Stimulated activated CD8-positive, alpha-beta memory T cell treated with anti-CD3 and anti-CD28 coated beads, Interleukin-12 subunit alpha, Interleukin-12 subunit beta, amount 100 ng/mL, for 24 hours (primary cell): ENCODE results near the gene FSCN2.
"Not testable (repeated sequence)": the region's sequence is repeated elsewhere in the genome, so short reads cannot be mapped to it uniquely, and the experiment has no call there.

ENCODE experiments used
- DNase-seq: peaks from one replicate; pipeline ENCODE4 v3.0.0-alpha.2; 2020; ENCODE audit errors: extremely low read depth

Gene FSCN2

DNA sequence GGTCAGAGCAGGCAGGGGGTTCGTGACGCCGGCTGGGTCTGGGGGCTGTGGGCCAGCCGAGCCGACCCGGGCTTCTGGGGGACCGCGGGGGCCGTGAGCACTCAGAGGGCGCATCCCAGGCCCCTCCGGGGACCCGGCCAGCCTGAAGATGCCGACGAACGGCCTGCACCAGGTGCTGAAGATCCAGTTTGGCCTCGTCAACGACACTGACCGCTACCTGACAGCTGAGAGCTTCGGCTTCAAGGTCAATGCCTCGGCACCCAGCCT, 140 bp downstream of the FSCN2 start:
- no peak for DNase-seq

DNA sequence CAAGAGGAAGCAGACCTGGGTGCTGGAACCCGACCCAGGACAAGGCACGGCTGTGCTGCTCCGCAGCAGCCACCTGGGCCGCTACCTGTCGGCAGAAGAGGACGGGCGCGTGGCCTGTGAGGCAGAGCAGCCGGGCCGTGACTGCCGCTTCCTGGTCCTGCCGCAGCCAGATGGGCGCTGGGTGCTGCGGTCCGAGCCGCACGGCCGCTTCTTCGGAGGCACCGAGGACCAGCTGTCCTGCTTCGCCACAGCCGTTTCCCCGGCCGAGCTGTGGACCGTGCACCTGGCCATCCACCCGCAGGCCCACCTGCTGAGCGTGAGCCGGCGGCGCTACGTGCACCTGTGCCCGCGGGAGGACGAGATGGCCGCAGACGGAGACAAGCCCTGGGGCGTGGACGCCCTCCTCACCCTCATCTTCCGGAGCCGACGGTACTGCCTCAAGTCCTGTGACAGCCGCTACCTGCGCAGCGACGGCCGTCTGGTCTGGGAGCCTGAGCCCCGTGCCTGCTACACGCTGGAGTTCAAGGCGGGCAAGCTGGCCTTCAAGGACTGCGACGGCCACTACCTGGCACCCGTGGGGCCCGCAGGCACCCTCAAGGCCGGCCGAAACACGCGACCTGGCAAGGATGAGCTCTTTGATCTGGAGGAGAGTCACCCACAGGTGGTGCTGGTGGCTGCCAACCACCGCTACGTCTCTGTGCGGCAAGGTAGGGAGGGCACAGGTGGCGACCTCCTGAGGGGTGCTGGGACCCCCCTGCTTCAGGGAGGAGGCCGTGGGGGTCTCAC, 667 bp downstream of the FSCN2 start:
- DNase-seq: no peak

DNA sequence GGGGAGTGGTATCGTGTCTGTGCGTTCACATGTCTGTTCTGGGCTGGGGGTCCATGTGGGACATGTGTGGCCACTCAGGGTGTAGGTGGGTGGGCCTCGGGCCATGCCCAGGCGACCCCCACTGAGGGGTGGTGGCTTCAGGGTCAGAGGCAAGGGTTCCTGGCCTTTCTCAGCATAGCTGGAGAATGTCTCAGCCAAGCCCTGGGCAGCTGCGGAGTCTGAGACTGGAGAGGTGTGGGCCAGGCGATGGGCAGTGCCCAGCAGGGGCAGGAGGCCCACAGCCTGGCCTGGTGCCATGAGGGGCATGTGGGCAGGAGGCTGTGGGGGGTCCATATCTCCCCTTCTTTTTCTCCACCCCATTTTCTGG, 1.2 kb downstream of the FSCN2 start:
- DNase-seq: no peak

DNA sequence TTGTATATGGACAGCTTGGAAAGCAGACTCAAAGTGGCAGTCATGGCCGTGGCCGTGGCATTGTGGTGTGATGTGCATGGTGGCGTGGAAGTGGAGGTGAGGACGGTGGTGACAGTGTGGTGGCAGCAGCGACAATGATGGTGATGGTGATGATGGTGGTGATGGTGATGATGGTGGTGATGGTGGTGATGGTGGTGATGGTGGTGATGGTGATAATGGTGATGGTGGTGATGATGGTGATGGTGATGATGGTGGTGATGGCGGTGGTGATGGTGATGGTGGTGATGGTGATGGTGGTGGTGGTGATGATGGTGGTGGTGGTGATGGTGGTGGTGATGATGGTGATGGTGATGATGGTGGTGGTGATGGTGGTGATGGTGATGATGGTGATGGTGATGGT, 2.8 kb downstream of the FSCN2 start:
- DNase-seq: not testable (repeated sequence)

DNA sequence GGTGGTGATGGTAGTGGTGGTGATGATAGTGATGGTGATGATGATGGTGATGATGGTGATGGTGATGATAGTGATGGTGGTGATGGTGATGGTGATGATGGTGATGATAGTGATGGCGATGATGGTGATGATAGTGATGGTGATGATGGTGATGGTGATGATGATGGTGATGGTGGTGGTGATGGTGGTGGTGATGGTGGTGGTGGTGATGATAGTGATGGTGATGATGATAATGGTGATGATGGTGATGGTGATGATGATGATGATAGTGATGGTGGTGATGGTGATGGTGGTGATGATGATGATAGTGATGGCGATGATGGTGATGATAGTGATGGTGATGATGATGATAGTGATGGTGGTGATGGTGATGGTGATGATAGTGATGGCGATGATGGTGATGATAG, 3.8 kb downstream of the FSCN2 start:
- not testable (repeated sequence) for DNase-seq

DNA sequence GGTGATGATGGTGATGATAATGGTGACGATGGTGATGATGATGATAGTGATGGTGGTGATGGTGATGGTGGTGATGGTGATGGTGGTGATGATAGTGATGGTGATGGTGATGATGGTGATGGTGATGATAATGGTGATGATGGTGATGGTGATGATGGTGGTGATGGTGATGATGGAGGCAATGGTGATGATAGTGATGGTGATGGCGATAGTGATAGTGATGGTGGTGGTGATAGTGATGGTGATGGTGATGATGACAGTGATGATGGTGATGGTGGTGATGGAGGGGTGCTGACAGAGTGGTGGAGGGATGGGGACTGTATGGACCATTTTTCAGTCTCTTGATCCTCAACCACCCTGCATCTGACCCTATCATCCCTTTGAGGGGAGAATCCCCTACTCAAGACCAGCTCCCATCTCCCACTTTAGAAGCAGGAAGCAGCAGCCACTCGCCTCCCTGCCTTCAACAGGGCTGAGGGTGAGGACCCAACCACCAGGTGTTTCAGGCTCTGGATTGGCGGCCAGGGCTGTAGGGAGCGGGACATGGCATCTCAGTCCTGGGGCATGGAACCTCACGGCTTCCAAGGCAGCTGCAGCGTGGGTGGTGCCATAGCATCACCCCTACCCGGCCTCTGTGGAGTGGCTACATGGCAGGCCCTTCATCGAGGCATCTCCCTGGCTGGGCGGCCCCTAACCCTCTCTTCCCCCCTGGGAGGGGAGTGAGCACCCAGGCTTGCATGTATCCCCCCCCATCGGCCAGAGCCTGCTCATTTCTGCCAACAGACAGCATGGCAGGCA, 4.5 kb downstream of the FSCN2 start:
- DNase-seq: no peak

DNA sequence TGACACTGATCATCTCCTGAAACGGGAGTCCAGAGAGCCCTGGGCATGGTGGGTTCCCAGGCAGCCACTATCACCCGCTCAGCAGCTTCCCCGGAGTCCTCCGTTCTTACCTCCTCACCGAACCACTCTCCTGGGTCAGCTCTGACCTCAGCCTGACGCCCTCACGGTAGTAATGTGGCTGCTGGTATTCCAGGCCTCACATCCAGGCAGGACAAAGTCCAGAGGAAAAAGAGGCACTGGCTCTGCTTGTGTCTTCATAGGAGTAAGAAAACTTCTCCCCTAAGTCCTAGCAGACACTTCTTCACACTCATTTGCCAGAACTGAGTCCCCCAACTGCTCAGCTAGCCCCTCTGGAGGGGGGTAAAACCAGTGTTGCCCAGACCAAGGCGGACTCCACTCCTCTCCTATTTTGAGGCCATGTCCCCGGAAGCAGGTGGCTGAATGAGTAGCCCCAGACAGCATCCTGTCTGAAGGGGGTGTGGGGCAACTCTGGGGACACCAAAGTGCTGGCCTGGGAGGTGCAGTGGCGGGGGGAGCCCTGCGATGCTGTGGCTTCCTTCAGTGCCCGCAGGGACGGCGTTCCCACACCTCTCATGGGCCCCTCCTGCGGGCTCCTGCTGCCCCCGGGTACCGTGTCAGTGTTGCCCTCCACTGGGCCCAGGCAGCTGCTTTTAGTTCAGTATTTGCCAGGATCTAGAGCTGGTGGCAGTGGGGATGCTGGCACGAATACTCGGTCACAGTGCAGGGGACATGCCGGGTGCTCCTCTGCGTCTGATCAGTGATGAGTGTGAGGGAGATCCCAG, 5.4 kb downstream of the FSCN2 start:
- DNase-seq: no peak

DNA sequence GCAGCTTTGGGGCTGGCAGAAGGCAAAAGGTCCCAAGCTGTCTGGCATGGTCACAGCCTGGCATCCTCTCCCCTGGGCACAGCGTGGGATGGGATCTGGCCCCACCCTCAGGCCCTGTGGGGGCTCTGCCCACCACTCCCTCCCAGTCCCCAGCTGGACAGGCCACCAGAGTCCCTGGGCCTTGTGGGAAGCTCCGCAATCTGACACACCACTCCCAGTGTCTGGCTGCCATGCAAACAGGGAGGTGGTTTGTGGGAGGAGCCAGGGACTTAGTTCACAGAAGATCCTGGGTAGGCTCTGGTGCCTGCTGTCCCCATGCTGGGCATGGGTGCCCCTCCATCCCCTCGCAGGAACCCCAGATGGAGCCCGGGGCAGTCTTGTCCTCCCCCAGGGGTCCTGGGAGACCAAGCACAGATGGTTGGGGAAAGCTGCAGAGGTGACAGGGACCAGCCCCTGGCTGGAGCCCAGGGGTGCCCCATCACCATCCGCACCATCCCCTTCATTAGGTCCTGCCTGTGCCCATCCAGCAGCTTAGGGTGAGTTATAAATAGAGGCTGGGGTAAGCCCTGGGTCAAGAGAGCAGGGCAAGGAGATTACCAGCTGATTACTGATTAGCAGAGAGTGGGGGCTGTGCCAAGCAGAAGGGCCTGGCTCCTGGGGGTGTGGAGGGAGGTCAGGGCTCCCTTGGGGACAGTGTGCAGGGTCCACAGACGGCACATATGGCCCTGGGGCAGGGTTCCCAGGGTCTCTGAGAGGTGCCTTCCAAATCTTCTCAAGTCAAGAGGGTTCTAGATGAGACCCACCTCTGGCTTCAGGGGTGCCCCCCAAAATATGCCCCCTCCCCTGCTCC, 6.2 kb downstream of the FSCN2 start:
- no peak for DNase-seq

DNA sequence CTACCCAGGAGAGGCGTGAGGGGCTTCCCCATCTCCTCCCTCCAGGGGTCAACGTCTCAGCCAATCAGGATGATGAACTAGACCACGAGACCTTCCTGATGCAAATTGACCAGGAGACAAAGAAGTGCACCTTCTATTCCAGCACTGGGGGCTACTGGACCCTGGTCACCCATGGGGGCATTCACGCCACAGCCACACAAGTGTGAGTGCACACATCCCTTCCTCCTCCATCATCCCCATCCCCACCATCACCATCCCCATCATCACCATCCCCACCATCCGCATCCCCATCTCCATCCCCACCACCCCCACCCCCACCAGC, 6.8 kb downstream of the FSCN2 start:
- DNase-seq: no peak

DNA sequence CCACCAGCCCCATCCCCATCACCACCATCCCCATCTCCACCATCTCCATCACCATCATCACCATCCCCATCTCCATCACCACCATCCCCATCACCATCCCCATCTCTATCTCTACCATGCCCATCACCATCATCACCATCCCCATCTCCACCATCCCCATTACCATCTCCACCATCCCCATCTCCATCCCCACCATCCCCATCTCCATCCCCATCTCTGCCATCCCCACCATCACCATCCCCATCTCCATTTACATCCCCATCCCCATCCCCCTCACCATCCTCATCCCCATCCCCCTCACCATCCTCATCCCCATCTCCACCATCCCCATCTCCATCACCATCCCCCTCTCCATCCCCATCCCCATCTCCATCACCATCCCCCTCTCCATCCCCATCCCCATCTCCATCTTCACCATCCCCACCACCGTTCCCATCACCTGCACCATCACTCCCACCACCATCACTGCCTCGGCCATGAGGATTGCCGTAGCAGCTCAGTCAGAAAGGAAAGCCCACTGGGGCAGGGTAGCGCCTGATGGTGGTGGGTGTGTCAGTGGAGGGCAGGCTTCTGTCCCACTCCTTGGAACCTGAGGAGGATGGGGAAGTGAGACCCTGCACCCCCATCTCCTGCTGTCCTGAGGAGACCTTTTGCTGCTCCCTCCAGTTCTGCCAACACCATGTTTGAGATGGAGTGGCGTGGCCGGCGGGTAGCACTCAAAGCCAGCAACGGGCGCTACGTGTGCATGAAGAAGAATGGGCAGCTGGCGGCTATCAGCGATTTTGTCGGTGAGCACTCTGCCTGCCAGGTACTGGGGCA, 7.5 kb downstream of the FSCN2 start:
- no peak for DNase-seq

DNA sequence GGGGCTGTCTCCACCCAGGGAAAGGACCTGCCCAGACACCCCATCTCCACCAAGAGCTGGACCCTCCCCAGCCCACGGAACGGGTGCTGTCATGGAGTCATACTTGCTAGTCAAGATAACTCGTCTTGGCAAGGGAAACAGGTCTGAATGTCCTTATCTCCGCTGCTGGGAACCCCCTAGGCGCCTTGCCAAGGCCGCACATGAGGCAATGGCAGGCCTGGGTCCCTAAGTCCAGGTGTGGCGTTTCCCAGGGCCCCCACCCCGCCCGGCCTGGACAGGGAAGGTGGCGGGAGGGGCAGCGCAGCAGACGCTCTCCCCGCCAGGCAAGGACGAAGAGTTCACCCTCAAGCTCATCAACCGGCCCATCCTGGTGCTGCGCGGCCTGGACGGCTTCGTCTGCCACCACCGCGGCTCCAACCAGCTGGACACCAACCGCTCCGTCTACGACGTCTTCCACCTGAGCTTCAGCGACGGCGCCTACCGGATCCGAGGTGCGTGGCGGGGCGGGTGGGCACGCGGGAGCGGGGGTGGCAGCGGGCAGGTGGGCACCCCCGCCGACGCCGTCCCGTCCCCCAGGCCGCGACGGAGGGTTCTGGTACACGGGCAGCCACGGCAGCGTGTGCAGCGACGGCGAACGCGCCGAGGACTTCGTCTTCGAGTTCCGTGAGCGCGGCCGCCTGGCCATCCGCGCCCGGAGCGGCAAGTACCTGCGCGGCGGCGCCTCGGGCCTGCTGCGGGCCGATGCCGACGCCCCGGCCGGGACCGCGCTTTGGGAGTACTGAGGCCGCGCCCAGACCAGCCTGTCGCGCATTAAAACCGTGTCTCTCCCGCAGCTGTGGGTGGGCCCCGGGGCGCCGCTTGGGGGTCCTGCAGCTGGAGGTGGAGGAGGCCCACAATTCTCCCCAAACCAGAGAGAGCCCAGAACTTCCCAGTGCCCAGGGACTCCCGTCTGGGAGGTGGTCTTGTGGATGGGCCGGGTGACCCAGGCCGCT, 8.4 kb downstream of the FSCN2 start:
- no peak for DNase-seq

DNA sequence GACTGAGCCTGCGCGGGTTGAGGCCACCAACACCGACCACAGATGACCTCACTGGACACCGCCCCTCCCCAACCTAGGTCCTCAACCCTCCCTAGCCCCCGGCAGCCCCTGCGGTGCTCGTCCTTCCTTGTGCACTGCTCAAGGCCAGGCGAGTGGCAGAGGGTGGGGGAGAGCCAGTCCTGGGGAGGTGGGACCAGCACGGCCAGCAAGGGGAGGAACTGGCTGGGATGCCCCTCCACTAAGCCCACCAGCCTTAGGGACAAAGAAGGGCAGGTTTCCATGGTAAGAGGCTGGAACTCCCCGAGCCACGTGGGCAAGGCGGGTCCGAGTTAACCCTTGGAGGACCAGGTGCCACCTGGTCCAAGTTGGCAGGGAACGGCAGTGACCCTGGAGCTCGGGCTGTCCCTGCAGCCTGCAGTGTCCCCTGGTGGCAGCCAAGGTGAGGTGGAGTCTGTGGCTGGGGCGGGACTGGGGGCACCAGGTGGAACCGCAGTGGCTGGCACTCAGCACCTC, 9.2 kb downstream of the FSCN2 start:
- no peak for DNase-seq

DNA sequence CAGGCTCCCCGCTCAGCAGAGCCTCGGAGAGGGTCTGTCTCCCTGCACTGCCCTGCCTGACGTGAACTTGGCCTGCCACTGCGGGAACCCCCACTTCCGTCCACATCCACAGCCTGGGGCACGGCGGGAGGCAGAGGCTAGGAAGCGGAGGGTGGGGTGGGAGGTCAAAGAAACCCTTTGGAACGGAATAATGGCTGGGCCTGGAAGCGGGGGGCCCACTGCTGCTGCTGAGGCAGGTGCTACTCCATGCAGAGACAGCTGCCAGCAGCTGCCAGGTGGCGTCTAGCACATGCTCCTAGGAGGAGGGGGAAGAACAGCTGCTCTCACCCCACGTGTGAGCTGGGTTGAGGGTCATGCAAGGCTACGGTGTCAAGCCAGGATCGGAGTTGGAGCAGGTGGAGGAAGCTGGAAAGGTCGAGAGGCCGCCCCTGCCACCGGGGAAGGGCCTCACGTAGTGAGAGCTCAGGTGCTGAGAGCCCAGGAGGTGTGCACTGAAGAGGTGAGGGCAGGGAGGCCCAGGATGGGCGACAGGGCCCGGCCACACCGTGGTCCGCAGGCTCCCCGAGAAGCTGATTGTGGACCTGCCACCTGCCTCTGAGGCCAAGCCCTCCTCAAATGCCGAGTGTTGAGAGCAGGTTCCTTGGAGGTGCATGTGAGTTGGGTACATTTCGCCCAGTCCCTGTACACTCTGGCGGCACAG, 9.8 kb downstream of the FSCN2 start:
- no peak for DNase-seq

DNA sequence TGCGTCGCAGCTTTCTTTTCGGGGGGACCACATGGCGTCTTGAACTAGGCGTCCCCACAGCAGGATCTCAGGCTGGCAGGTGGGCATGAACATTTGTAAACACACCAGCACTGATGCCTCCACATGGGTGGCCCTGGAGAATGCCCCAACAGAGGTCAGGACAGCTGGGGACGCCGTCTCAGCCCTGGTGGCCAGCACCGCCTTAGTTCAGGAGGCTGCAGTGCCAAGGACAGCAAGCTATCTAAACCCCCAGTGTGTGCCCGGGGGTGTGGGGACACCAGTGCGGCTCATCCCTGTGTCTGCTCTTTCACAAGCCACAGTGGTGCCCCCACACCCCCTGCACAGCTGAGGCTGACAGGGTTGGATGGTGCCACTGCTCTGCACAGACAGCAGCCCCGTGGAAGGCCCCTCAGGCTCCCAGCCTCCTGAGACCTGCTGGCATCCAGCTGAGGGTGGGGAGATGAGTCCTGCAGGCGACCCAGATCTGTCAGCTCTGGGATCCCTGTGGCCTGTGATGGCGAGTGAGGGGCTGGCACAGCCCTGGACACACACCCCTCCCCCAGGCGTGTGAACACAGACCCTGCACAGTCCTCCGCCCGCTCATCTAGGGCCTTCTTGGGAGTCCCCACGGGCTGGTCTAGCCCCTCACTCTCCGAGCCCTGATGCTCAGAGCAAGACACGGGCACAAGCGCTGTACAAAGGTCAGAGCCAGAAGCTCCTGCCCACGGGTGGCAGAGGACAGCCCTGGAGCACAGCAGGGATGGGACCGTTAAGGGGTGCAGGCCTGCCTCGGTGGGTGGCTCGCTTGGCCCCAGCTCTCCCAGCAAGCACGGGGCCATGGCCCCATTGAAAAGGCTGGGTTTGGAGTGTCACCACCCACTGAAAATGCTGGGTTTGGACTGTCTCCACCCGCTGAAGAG, 10.7 kb downstream of the FSCN2 start:
- DNase-seq: no peak

DNA sequence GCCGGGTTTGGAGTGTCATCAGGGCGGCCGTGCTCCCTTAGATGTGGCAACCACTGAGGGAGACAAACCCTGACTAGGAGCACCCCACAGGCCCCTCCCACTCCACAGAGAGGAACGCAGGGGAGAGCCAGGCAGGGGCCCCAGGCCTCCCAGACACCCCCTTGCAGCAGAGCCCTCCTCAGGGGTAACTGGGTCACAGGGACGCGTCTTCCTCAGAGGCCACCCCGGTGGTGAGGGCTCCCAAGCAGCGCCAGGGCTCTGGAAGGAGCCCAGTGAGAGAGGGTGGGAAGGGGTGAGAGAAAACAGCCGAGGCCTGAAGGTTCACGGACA, 11.4 kb downstream of the FSCN2 start:
- no peak for DNase-seq

DNA sequence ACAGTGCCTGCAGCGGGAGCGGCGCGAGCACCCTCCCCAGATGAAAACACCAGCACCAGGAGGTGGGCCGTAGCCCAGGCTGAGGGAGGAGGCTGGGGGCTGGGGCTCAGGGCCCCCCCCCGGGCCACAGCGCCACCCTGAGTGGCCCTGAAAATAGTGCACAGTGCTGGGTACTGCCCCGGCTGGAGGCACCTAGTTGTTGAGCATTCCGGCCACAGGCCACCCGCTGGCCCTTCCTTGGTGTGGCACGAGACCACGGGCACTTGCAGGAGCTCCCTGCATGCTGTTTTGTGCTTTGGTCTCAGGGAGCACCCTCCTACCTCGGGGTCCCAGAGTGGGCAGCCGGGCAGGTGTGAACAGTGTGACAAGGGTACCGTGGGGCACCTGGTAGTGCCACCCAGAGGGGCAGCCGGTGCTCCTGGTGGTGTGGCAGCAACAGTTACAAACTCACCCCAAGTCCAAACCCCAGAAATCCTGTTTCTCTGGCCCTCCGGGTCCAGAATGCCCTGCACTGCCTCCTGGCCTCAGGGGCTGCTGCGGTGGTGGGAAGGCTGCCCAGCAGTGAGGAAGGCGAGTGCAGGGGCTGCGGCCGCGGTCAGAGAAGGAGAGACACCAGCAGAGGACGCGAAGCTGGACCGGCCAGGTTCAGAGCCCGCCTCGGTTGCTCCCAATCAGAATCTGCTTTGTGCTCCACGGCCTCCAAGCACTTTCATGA, 11.9 kb downstream of the FSCN2 start:
- no peak for DNase-seq

DNA sequence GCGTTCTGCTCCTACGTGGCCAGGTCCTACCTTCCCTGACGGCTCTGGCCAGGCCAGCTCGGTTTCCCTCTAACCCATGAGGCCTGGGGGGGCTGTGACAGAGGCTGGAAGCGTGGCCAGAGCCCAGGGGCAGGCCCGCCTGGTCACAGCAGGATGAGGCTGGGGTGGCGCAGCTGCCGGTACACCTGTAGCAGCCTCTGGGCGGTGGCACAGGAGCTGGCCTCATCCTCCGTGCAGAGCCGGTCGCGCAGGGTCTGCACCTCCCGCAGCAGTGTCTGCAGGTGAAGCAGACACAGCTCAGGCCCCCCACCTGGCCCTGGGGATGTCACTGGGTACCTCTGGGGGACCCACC, 12.5 kb downstream of the FSCN2 start:
- DNase-seq: no peak

DNA sequence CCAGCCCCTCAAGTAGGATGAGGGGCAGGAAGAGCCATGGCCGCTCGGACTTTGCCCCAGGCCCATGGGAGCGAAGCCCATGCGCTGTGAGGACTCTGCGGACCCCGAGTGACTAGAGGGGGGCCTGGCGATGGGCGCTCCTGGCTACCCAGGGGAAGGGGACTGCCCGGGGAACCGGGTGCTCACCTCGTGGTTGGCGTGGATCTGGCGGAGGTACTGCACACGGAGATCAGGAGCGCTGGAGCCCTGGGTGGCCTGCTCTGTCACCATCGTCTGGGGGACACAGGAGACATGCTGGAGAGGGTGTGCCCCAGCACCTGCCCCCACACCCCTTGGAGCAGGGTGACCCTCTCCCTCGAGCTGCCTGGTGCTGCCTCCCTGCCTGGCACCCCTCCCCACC, 12.9 kb downstream of the FSCN2 start:
- no peak for DNase-seq
